22Rv1 (cell line): Measurements from ENCODE around the gene EEF1AKMT3.

ENCODE experiments used
- H3K27ac ChIP-seq: fragments of 450-650 bp; 2 replicates; pipeline ENCODE4 v1.5.1; 2017
- CTCF ChIP-seq: fragments of 450-650 bp; IDR thresholded peaks from 2 replicates; pipeline ENCODE4 v1.5.1; 2017; ENCODE audit warnings: mild to moderate bottlenecking
- ZFX ChIP-seq: fragments of 450-650 bp; IDR thresholded peaks from 2 replicates; pipeline ENCODE4 v1.6.1; 2017; ENCODE audit warnings: antibody characterized with exemption, borderline replicate concordance

EEF1AKMT3 gene

GRCh38 chr12:57772429-57773322 is at the start of gene EEF1AKMT3:
EEF1AKMT3 (plus strand) TSS chr12:57772614; CDS start chr12:57772725, 111 bp downstream.
- TF ChIP-seq CTCF, result no peak
- H3K27ac ChIP-seq, result peak within 1 kb of the TSS; percentile 95

DNA sequence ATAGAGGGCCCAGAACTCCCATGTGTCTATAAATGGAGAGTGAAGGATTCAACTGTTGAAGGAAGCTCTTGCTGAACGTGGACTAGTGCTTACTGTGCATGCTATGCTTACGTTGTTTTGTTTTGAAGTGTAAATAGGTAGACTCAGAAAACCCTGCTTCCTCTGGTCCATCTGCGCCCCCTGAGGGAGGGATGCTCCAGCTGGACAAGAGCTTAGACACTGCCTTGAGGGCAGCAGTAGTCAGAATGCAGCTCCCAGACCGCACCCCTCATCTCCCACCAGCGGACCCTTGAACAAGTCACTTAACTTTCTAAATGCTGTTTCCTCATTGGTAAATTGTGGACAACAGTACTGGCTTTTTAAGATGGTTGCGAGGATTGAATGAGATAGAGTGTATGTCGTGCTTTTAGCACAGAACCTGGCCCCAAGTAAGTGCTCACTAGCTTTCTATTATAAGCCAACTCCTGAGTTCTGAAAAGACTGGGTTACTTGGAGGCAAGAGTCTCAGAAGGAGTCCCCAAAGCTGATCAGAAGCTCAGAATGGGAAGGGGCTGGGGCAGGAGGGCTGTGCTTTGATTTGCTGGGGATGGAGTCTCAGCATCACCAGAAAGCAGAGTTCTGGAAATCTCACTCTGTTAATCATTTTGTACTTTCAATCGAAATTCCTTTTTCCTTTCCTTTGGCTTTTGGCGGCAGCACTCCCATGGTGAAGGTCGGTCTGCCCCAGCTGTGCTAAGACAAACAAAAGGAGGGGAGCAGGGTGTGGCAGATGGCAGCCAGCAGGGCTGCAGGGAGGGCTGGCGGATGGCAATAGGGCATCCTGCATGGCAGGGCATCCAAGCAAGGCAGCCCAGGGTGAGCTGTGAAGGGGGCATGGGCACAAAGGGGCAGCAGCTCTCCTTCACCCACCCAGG is 49.4 kb upstream of the EEF1AKMT3 start:
- peak overlapping the region; percentile 52 for H3K27ac ChIP-seq
- TF ChIP-seq ZFX (no peak), CTCF (no peak)

GRCh38 chr12:57723630-57723962 is 48.8 kb upstream of the EEF1AKMT3 start:
- TF ChIP-seq ZFX, result no peak
- TF ChIP-seq CTCF, result no peak

GRCh38 chr12:57724003-57724935 is 48.1 kb upstream of the EEF1AKMT3 start:
- H3K27ac ChIP-seq, result peak overlapping the region; percentile 35
- TF ChIP-seq ZFX (no peak), CTCF (no peak)

More at GRCh38 chr12:57723630-57723962, 48.8 kb upstream of the EEF1AKMT3 start:
- peak overlapping the region; percentile 35 for H3K27ac ChIP-seq

GRCh38 chr12:57724936-57725740 is 47.3 kb upstream of the EEF1AKMT3 start:
- TF ChIP-seq ZFX (no peak), CTCF (no peak)
- H3K27ac ChIP-seq, result peak overlapping the region; percentile 35

DNA sequence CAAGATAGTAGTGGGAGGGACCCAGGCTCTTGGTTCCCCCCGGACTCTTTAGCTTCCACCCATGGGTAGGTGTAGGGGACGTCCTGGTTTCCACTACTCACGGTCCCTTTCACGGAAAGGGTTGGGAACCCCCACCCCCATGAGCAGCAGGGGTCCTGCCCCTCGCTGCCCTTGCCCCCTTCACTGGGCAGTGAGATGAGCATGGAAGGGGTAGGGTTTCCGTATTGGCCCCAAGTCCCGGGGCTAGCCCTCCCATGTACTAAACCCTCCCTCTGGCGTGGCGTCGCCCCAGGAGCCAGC is 46.6 kb upstream of the EEF1AKMT3 start:
- H3K27ac ChIP-seq, result peak overlapping the region; percentile 96
- TF ChIP-seq ZFX (no peak), CTCF (no peak)
